NCI-H2107 treated with DMSO at 0.1 percent for 48 hours (cell line): ENCODE results near the gene RAD51B.

Experiments
- DNase-seq: peaks from one replicate; lab custom pipeline; 2025; ENCODE audit not compliant: unreplicated experiment; lab: John Stamatoyannopoulos, UW

The RAD51B gene

GRCh38 chr14:68634874-68635595 lies 815.5 kb downstream of the RAD51B start:
- no peak for DNase-seq

DNA sequence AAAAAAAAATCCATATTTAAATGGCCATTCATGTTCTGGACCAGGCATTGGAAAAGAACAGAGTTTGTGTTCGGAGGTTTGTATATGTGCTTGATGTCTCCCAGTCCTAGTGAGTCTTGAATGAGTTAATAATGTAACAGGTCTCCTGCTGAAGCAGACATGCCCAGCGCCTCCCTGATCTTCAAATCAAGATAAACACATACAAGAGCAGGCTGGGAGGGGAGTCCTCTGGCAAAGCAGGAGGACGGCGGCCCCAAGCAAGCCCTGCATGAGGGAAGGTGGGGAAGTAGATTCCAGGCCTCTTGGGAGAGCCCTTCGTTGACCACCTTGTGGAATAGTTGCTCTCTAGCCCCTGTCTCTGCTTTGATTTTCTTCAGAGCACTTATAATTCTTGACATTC lies 817.0 kb downstream of the RAD51B start:
- DNase-seq = no peak

DNA sequence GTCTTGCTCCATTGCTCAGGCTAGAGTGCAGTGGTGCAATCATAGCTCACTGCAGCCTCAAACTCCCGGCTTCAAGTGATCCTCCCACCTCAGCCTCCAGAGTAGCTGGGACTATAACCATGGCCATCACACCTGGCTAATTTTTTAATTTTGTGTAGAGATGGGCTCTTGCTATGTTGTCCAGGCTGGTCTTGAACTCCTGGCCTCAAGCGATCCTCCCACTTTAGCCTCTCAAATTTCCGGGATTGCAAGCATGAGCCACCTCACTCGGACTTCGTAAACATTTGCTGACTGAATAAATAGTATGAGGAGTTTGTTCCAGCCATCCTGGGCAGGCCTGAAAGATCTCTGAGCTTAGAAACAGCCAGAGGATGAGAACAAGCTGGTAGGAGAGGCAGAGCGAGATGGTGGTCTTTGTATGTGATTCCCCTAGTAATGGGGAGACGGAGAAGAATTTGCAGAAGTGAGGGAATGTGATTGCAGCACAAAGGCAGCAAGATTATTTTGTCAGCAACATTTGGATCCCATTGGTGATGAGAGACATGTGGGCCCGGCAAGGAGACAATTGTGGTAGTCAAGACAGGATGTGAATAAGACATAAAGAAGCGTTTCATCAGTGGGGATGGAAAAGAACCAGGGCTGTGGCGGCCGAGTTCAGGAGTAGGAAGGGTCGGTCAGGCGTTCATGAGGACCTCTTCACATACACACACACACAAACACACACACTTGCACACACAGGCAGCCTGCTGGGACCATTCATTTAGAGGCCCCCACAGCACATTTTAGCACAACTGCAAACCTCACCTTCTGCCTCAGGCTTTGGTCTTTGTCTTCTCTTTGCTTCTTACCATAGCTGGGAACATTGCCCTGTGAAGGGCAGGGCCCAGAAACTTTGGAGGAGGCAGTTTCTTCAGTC lies 817.8 kb downstream of the RAD51B start:
- no peak for DNase-seq

GRCh38 chr14:68638141-68638999 lies 818.8 kb downstream of the RAD51B start:
- DNase-seq = no peak

GRCh38 chr14:68639000-68639757 lies 819.6 kb downstream of the RAD51B start:
- no peak for DNase-seq

DNA sequence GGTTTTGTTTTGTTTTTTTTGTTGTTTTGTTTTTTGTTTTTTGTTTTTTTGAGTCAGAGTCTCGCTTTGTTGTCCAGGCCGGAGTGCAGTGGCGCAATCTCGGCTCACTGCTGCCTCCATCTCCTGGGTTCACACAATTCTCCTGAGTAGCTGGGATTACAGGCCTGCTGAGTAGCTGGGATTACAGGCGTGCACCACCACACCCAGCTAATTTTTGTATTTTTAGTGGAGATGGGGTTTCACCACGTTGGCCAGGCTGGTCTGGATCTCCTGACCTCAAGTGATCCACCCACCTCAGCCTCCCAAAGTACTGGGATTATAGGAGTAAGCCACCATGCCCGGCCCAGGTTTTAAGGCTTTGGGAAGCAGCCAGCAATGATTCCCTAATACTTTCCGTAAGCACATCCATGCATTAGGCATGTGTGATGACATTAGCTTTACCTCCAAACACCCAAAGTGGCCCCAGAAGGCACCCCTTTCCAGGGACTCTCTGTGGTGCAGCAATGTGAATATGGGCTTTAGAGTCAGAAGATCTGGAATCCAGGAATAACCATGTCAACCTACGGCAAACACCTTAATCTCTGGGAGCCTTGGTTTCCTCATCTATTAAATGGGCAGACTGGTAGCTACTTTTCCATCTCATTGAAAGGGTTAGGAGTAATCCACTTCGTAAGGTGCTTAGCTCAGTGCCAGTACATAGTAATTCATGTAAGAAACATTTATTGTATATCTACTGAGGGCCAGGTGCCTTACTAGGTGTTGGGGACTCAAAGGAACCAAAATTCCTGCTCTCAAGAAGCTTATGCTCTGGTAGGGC lies 820.4 kb downstream of the RAD51B start:
- DNase-seq = no peak

GRCh38 chr14:68643673-68644072 lies 824.1 kb downstream of the RAD51B start:
- no peak for DNase-seq

GRCh38 chr14:68644101-68644500 lies 824.5 kb downstream of the RAD51B start:
- no peak for DNase-seq

DNA sequence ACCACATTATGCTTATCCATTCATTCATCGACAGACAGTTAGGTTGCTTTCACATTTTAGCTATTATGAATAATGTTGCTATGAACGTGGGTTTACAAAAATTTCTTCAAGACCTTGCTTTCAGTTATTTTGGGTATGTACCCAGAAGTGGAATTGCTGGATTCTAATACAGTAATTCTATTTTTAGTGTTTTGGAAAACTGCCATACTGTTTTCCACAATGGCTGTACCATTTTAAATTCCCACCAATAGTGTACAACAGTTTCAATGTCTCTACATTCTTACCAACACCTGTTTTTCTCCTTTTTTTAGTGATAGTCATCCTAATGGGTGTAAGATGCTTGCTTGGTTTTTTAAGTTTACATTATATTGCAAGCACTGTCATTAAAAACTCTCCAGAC lies 825.8 kb downstream of the RAD51B start:
- no peak for DNase-seq

GRCh38 chr14:68649476-68650189 lies 830.1 kb downstream of the RAD51B start:
- no peak for DNase-seq

GRCh38 chr14:68650404-68650994 lies 830.9 kb downstream of the RAD51B start:
- DNase-seq = no peak

DNA sequence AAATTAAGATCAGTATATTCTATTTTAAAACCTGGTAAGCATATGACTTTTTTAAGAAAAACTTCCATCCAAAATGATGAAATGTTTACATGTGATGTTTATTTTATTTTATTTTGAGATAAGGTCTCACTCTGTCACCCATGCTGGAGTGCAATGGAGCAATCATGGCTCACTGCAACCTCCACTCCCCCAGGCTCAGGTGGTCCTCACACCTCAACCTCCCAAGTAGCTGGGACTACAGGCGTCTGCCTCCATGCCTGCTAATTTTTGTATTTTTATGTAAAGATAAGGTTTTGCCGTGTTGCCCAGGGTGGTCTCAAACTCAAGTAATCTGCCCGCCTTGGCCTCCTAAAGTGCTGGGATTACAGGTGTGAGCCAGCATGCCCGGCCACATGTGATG lies 831.5 kb downstream of the RAD51B start:
- DNase-seq = no peak

DNA sequence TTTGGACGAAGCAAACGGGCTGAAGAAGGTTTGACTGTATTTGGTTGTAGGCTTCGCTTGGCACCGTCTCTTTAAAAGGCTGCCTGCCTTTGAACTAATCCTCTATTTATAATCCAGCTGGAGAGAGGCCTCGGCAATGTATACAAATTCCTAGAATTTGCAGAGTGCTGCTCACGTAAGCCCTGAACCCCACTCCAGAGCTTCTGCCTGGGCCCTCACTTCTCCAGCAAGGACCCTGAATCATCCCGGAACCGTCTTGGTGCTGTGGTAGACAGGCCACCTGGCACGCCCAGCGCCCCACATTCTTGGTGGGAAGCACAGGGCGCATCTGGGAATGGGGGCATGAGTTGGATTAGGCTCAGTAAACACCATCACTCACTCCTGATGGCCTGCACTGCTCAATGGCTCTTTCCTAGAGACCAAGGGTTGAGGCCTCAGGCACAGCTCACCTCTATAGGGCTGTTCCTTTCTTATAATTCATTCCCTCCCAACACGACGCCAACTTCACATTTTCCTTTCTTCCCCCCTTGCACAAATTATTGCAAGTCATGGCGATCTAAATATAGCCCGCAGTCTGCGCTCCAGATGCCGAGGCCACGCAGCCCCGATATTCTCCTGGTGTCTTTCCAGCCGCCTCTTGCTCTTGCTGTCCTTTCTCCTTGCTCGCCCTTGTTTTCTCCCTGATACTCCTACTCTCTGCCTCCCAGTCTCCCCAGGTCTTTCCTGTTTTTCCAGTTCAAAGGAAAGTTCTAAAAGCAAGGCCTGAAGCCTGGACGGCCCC lies 832.3 kb downstream of the RAD51B start:
- no peak for DNase-seq

DNA sequence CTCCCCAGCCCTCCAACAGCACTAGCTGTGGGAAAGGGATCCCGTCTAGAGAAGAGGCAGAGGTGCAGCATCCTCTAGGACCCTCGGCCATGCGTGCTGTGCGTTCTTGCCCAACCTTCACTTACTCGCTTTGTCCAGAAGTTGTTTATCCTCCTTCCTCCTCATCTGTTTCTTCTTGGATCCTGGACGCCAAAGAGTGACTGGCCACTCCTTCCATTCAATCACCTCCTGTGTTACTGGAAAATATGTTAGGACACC lies 832.8 kb downstream of the RAD51B start:
- no peak for DNase-seq

- DNase-seq = no peak
Measured at GRCh38 chr14:68653108-68653507, 833.5 kb downstream of the RAD51B start.

- DNase-seq = no peak
Measured at GRCh38 chr14:68653804-68654203, 834.2 kb downstream of the RAD51B start.

GRCh38 chr14:68654471-68654941 lies 834.9 kb downstream of the RAD51B start:
- DNase-seq = no peak
